NCI-H1930 (cell line): ENCODE measurements around the gene INHBA.

Experiments
- DNase-seq, 2 experiments: peaks; one replicate each; lab custom pipeline; 2025; lab: John Stamatoyannopoulos, UW

Gene INHBA

GRCh38 chr7:41711283-41712064 is 8.6 kb upstream of the INHBA start:
- DNase-seq, result peak; percentile 8 to 24

- DNase-seq, result no peak
These were observed 7.9 kb upstream of the INHBA start for GRCh38 chr7:41710838-41711237.

- DNase-seq, result no peak
These were observed 6.7 kb upstream of the INHBA start for GRCh38 chr7:41709621-41710020.

- DNase-seq, result no peak
These were observed 5.9 kb upstream of the INHBA start for GRCh38 chr7:41708581-41709358.

GRCh38 chr7:41706228-41706930 is 3.5 kb upstream of the INHBA start:
- DNase-seq, result no peak

- DNase-seq, result peak; percentile 15 to 55
These were observed 2.4 kb upstream of the INHBA start for GRCh38 chr7:41705109-41705901.

GRCh38 chr7:41701068-41701941 is 1.6 kb downstream of the INHBA start:
- DNase-seq, result no peak

- DNase-seq, result no peak
These were observed 2.8 kb downstream of the INHBA start for GRCh38 chr7:41700044-41700471.

GRCh38 chr7:41699516-41699915 is 3.4 kb downstream of the INHBA start:
- no peak for DNase-seq

- DNase-seq, result no peak
These were observed 4.2 kb downstream of the INHBA start for GRCh38 chr7:41698726-41699125.

GRCh38 chr7:41698114-41698513 is 4.8 kb downstream of the INHBA start:
- no peak for DNase-seq

- peak; percentile 25 to 52 for DNase-seq
These were observed 6.5 kb downstream of the INHBA start for GRCh38 chr7:41696323-41696916.

- DNase-seq, result no peak
These were observed 7.1 kb downstream of the INHBA start for GRCh38 chr7:41695661-41696322.

GRCh38 chr7:41694495-41694894 is 8.4 kb downstream of the INHBA start:
- DNase-seq, result no peak

GRCh38 chr7:41693150-41693997 is 9.5 kb downstream of the INHBA start:
- no peak for DNase-seq

GRCh38 chr7:41692251-41692650 is 10.6 kb downstream of the INHBA start:
- no peak for DNase-seq

- no peak for DNase-seq
These were observed 11.4 kb downstream of the INHBA start for GRCh38 chr7:41691286-41692190.

- no peak for DNase-seq
These were observed 13.1 kb downstream of the INHBA start for GRCh38 chr7:41689815-41690214.
